ENCODE measurements around the gene NBPF19.
A peak's percentile ranks its signal among the peaks of the same experiment; 100 is the strongest.
"Not testable (repeated sequence)": the region's sequence is repeated elsewhere in the genome, so short reads cannot be mapped to it uniquely, and the experiment has no call there.

Gene NBPF19, protein sequence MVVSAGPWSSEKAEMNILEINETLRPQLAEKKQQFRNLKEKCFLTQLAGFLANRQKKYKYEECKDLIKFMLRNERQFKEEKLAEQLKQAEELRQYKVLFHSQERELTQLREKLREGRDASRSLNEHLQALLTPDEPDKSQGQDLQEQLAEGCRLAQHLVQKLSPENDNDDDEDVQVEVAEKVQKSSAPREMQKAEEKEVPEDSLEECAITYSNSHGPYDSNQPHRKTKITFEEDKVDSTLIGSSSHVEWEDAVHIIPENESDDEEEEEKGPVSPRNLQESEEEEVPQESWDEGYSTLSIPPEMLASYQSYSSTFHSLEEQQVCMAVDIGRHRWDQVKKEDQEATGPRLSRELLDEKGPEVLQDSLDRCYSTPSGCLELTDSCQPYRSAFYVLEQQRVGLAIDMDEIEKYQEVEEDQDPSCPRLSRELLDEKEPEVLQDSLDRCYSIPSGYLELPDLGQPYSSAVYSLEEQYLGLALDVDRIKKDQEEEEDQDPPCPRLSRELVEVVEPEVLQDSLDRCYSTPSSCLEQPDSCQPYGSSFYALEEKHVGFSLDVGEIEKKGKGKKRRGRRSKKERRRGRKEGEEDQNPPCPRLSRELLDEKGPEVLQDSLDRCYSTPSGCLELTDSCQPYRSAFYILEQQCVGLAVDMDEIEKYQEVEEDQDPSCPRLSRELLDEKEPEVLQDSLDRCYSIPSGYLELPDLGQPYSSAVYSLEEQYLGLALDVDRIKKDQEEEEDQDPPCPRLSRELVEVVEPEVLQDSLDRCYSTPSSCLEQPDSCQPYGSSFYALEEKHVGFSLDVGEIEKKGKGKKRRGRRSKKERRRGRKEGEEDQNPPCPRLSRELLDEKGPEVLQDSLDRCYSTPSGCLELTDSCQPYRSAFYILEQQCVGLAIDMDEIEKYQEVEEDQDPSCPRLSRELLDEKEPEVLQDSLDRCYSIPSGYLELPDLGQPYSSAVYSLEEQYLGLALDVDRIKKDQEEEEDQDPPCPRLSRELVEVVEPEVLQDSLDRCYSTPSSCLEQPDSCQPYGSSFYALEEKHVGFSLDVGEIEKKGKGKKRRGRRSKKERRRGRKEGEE (N-terminal part only)

DNA sequence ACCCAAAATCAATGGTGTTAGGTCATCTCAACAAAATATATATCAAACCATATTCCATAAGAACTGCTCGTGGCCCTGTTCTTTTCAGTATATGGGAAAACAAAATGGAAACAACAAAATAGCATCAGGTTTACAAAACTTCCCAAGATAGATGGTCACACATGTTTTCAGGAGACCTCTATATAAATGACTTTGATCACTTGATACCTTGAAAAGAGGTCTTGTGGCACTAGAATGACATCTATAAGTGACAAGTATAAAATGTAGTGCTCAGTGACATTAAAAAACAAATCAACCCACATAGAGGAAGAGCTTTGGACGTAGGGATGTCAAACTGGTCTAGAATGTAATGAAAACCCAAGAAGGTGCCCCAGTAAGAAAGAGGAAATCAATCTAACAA is at the start of gene NBPF19:
TSS of gene NBPF19 (plus strand) at position 301 of the 400 bp plus-strand sequence. CDS start 888 bp downstream, outside the sequence.
- H3K4me3 ChIP-seq (ENCODE audit: low read depth, low read length) = not testable (repeated sequence)

DNA sequence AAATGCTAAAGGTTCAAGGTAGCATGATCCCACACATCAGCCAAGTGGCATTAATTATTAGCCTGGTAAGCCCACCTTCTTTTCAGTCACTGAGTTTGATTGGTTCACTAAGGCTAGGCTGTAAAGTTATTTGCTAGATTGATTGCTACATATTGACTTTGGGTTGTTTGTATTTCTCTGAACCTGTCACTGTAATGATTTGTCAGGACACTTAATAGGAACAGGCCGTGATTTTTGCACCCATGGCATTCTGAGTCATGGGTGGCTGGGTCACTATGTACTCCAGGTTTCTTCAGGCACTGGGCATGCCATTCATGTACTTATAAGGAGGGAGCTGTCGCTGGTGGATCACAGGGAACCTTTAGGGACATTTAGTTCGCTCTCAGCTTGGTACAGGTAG is 46.5 kb upstream of the NBPF19 start:
- not testable (repeated sequence) for H3K4me3 ChIP-seq (ENCODE audit: low read depth, low read length)

DNA sequence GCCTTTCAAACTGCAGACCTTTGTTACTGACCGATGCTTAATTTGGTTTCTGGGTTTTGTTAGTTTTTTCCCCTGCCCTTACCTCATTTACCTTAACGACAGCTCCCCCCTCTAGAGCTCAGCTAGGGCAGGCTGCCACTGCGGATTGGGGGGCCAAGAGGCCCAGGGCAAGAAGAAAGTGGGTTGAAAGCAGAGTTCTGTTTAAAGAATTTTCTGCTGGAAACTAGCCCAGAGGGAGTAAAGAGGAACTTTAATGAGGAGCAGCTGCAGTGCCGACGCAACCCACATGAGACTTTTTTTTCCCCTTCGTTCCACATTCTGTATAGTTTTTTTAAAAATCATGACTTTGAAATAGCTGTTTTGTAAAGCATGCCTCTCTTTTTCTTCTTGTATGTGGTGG is 29.4 kb upstream of the NBPF19 start:
- not testable (repeated sequence) for H3K4me3 ChIP-seq (ENCODE audit: low read depth, low read length)

DNA sequence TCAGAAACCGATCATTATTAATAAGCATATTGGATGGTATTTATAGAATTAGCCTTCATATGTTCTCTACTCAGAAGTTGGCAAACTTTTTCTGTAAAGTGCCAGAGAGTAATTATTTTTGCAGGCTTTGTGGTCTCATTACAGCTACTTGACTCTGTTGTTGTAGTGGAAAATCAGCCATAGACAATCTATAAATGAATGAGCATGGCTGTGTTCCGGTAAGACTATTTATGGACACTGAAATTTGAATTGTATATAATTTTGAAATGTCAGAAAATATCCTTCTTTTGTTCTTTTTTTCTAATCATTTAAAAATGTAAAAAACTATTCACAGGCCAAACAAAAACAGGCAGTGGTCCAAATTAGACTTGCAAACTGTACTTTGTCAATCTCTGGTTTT is 22.6 kb upstream of the NBPF19 start:
- H3K4me3 ChIP-seq (ENCODE audit: low read depth, low read length) = not testable (repeated sequence)

DNA sequence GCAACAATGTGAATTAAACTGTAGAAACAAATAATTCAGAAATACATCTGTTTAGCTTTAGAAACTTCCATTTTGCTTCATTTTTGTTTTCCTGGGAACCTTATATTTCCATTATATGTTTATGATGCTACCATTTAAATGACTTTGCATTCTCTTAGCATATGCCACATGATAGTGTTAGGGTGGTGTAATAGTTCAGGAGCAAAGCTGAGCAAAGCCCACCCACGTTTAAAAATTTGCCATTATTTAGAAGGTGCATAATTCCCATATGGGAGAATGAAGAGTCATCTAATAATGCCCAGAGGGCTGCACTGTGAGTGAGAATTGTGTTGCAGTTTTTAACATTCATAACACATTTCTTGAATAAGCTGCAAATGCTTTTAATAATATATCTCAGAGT is 22.2 kb upstream of the NBPF19 start:
- H3K4me3 ChIP-seq (ENCODE audit: low read depth, low read length) = not testable (repeated sequence)

DNA sequence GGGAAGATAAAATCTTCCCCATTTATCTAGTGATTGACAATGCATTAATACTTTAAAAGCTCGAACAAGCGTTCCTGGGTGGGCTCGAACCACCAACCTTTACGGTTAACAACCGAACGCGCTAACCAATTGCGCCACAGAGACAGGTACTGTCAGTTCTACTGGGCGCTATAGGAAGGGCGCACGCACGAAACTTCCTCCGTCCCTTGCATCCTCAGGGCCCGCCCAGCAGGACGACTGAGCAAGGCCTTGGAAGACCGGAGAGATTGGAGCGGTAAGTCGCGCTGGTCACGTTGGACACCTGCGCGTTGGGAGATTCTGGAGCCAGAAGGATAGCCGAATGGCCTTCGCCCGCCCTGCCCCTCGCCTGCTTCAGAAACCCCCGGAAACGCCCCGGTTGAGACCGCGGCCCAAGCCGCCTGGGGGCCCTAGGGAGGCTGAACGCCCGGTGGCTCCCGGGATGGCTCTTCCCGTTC is 83.5 kb downstream of the NBPF19 start:
- peak overlapping the region; percentile 31; the same call in 1 of the 2 replicates for H3K4me3 ChIP-seq (ENCODE audit: low read depth, low read length)

DNA sequence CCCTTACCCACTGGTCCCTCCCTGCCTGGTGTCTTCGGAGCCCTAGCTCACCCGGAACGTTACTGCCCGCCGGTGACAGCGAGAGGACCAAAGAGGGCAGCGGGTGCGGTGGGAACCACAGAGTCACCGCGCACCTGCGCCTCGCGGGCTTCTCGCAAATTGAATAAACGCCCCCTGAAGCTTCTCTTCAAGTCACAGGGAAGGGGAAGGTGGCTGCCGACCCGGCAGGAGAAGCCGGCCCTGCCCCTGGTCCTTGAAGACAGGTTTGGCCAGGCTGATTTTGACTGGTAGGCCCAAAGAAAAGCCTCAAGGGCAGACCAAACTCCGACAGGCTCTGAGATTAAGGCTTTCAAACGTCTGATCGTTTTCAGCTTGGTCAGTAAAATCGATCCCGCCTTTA is 87.0 kb downstream of the NBPF19 start:
- not testable (repeated sequence) for H3K4me3 ChIP-seq (ENCODE audit: low read depth, low read length)

DNA sequence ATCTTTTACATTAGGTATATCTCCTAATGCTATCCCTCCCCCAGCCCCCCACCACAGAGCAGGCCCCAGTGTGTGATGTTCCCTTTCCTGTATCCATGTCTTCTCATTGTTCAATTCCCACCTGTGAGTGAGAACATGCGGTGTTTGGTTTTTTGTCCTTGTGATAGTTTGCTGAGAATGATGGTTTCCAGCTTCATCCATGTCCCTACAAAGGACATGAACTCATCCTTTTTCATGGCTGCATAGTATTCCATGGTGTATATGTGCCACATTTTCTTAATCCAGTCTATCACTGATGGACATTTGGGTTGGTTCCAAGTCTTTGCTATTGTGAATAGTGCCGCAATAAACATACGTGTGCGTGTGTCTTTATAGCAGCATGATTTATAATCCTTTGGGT is 90.6 kb downstream of the NBPF19 start:
- H3K4me3 ChIP-seq (ENCODE audit: low read depth, low read length) = not testable (repeated sequence)

DNA sequence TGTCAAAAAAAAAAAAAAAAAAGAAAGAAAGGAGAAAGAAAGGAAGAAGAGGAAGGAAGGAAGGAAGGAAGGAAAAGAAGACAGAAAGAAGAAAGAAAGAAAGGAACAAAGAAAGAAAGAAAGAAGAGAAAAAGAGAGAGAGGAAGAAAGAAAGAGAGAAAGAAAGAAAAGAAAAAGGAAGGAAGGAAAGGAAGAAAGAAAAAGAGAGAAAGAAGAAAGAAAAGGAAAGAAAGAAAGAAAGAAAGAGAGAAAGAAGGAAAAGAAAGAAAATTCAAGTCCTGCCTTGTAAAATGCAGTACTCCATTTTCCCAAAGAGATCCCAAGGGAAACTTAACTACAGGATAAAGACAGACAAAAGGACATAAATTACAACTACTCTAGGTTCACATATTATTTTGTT is 97.9 kb downstream of the NBPF19 start:
- H3K4me3 ChIP-seq (ENCODE audit: low read depth, low read length) = not testable (repeated sequence)

DNA sequence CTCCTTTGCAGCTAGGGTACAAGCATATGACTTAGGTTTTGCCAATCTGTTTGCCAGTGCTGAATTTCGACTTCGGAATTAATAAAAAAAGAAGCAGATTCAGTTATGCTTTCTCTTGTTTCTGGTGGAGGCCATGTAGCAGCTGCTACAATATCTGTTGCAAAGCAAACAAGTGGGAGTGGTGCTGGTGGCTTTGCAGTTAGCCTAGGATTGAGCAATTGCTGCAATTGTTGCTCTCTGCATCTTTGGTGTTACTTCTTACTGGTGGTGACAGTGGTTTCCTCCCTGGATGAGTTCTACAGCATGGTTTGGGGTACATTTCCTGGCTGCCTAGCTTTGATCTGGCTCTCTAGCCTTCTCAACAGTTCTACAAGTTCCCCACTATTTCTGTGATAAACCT is 110.7 kb downstream of the NBPF19 start:
- H3K4me3 ChIP-seq (ENCODE audit: low read depth, low read length) = not testable (repeated sequence)

Data from WI38 (cell line).